ENCODE results near the gene INKA2.

The INKA2 gene

DNA sequence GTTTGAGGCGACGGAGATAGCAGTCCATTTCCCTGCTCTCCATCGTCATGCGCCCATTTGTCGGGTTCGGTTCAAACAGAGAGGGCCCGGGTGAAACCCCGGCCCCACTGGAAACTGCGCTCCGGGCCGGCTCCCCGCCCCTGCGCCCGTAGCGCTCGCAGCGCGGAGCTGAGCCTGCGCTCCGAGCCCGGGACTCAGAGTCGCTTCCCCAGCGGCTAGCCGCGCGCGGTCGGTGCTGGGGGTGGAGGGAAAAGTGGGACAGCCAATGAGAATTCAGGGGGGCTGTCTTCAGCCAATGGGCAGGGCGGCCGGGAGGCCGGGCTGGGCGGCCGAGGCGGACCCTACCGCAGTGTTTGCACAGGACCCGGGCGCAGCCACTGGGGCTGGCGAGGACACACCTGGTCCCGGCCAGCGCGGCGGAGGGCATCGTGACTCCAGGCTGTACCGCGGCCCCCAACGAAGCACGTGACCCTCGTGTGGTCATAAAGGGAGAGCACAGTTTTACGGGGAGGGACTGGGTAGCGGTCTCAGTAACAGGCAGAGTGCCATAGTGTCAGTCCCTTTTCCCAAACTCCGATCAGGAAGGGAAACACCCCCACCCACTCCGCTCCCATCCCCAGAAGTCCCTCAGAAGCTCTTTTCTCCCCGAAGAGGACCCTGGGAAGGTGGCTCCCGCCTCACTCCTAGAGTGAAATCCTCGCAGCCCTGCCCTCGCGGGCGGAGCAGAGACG is at the start of gene INKA2:
INKA2 (minus strand) TSS at position 202 of the 731 bp plus-strand sequence; CDS start at position 49, 153 bp downstream.
- Mint-ChIP-seq H3K4me1 (ENCODE audit: low read depth) (peaks cover 20% of the 10 kb centered on the region), H3K9me3 (no peaks in the 10 kb centered on the region), H3K4me3 (peak within 1 kb of the TSS; percentile 83), H3K27ac (peak within 1 kb of the TSS; percentile 46), H3K36me3 (ENCODE audit: low read depth) (no peaks in the 10 kb centered on the region), H3K27me3 (ENCODE audit: low read depth) (peaks cover 63% of the 10 kb centered on the region)

DNA sequence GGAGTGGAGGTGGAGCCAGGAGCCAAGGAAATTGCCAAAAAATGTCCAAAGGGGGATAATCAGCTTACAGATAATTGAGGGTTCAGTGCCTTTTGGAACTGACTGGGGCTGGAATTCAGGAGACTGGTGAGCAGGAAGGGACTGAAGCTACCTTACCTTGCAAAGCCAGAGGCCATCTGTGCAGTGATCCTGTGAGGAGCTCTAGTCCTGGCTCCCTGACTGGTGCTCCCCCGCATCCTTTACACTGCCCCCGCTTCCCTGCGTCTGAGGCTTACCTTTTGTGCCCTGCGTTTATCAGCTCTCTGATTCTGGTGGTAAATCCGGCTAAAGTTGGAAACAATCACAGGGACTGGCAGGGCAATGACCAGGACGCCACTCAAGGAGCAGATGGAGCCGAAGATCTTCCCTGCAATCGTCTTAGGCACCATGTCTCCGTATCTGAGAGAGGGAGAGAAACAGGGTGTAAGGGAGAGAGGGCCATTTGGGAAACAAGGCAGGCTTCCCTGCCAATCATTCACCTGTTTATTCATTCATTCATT is 47.5 kb upstream of the INKA2 start:
- Mint-ChIP-seq H3K27me3 (ENCODE audit: low read depth) (peaks cover 35% of the 10 kb centered on the region), H3K9me3 (no peaks in the 10 kb centered on the region), H3K4me1 (ENCODE audit: low read depth) (no peaks in the 10 kb centered on the region), H3K27ac (no peak overlapping the region), H3K4me3 (no peak overlapping the region), H3K36me3 (ENCODE audit: low read depth) (no peaks in the 10 kb centered on the region)

DNA sequence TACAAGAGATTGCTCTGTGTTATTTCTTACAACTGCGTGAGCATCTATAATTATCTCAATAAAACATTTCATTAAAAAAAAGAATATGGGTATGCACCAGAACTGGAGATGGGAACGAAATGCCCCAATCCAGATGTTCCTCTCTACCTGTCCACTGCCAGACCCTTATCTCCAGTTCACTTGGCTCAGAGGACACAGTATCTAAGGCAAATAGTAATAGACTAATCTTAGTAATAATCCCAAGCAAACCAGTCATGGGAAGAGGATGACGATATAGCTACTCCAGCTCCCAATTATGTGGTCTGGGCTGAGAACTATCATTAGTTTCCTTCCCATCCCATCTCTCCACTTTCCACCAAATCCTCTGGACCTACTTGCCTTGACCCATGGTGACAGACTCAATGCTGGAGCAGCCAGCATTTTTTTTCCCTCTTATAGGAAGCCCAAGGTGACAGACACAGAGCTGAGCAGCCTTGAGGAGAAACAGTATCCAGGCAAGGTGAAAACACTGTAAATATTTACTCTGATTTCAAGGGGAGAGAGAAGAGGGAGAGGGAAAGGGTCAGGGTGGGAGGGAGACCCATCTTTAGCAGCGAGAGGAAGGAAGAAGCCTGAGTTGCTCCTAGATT is 45.2 kb upstream of the INKA2 start:
- no peaks in the 10 kb centered on the region for H3K9me3 Mint-ChIP-seq
- H3K4me3 Mint-ChIP-seq: no peak overlapping the region
- H3K27me3 Mint-ChIP-seq (ENCODE audit: low read depth): peaks cover 23% of the 10 kb centered on the region
- H3K4me1 Mint-ChIP-seq (ENCODE audit: low read depth): no peaks in the 10 kb centered on the region
- H3K27ac Mint-ChIP-seq: no peak overlapping the region
- H3K36me3 Mint-ChIP-seq (ENCODE audit: low read depth): no peaks in the 10 kb centered on the region

DNA sequence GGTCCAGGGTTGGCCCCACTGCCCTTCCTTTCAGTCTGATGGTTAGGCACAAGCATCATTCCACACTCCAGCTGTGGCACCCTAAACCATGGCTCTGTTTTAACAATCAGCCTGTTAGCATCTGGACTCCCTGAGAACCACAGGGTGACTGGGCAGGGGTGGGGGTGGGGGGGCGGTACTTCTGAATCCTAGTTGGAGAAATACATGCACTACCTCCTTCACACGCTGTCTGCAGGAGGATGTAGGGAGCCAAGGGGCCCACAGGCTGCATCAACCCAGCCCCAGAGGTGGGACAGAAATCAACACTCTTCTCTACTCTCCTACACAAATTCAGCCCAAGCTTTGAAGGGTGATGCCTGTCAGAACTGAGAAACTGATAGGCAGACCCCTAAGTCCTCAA is 40.4 kb upstream of the INKA2 start:
- no peaks in the 10 kb centered on the region for H3K4me1 Mint-ChIP-seq (ENCODE audit: low read depth)
- no peaks in the 10 kb centered on the region for H3K9me3 Mint-ChIP-seq
- no peak overlapping the region for H3K4me3 Mint-ChIP-seq
- H3K36me3 Mint-ChIP-seq (ENCODE audit: low read depth): no peaks in the 10 kb centered on the region
- no peak overlapping the region for H3K27ac Mint-ChIP-seq
- H3K27me3 Mint-ChIP-seq (ENCODE audit: low read depth): peaks cover 7% of the 10 kb centered on the region

DNA sequence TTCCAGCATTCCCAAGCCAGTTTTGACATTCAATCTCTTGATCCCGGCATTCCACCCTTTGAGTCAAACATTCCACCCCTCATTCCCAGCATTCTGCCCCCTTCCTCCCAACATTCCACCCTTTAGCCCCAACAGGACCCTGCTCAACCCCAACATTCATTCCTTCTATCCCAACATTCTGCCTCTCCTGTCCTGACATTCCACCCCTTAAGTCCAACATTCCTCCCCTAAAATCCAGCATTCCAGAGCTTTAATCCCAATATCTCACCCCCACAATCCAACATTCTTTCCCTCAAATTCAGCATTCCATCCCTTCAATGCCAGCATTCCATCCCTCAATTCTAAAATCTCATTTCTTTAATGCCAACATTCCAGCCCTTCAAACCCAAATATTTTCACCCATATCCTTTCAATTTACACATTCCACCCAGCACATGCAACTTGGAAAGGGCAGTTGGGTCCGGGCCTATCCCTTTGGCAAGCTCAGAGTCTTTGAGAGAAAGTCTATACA is 39.4 kb upstream of the INKA2 start:
- no peaks in the 10 kb centered on the region for H3K4me1 Mint-ChIP-seq (ENCODE audit: low read depth)
- H3K9me3 Mint-ChIP-seq: no peaks in the 10 kb centered on the region
- no peak overlapping the region for H3K4me3 Mint-ChIP-seq
- peaks cover 4% of the 10 kb centered on the region for H3K27me3 Mint-ChIP-seq (ENCODE audit: low read depth)
- H3K27ac Mint-ChIP-seq: no peak overlapping the region
- no peaks in the 10 kb centered on the region for H3K36me3 Mint-ChIP-seq (ENCODE audit: low read depth)

DNA sequence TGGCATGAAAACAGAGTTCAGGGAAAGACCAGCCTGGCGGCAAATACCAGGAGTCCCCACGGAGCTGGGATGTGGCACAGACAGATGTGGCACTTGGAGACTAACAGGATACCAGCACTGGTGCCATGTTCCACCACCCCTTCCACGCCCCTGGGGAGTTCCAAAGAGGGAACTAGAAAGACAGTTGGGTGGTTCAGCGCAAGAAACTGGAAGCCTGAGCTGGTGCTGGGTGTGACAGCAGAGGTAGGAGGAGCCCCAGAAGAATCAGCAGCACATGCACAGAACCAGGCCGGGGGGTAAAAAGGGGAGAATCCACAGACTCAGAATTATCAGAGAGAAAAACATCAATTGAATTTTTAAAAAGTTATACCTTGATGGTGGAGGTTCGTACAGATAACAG is 38.9 kb upstream of the INKA2 start:
- no peaks in the 10 kb centered on the region for H3K9me3 Mint-ChIP-seq
- no peaks in the 10 kb centered on the region for H3K4me1 Mint-ChIP-seq (ENCODE audit: low read depth)
- no peaks in the 10 kb centered on the region for H3K36me3 Mint-ChIP-seq (ENCODE audit: low read depth)
- H3K4me3 Mint-ChIP-seq: no peak overlapping the region
- H3K27me3 Mint-ChIP-seq (ENCODE audit: low read depth): no peaks in the 10 kb centered on the region
- no peak overlapping the region for H3K27ac Mint-ChIP-seq

DNA sequence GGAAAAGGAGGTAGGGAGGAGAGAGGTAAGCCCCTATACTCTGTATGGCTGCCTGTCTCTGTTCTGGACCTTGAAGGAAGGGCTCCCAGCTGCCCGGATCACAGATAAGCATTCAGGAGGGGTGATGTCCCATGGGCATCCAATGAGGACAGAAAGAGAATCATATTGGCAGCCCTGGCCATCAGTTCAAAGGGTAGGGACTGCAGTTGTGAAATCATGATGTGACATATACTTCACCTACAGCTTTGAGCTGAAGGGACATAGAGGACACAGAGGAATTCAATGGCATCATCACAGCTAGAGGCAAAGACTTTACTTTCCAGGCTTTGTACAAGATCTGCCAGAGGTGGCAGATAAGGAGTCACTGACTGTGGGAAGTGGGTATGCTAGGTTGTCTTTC is 38.1 kb upstream of the INKA2 start:
- Mint-ChIP-seq H3K27me3 (ENCODE audit: low read depth) (no peaks in the 10 kb centered on the region), H3K4me1 (ENCODE audit: low read depth) (no peaks in the 10 kb centered on the region), H3K36me3 (ENCODE audit: low read depth) (no peaks in the 10 kb centered on the region), H3K27ac (no peak overlapping the region), H3K4me3 (no peak overlapping the region), H3K9me3 (no peaks in the 10 kb centered on the region)

DNA sequence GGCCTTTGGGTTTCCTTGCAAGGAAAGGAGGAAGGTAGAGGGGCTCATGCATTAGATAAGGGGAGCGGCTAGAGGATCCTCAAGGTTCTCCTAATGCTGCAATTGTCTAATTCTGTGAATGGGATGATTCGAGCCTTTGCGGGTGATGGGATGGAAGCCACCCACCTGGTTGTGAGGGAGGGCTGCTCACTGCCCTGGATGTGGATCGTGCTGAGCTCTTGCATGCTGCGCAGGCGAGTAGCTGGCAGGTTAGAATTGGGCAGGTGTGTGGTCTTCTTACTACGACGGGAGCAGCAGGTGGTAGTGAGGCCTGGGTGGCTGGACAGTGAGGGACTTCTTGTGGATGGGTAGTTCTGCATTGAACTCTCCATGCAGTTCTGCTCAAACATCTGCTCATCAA is 37.7 kb upstream of the INKA2 start:
- no peak overlapping the region for H3K27ac Mint-ChIP-seq
- H3K36me3 Mint-ChIP-seq (ENCODE audit: low read depth): no peaks in the 10 kb centered on the region
- H3K27me3 Mint-ChIP-seq (ENCODE audit: low read depth): no peaks in the 10 kb centered on the region
- no peaks in the 10 kb centered on the region for H3K4me1 Mint-ChIP-seq (ENCODE audit: low read depth)
- H3K4me3 Mint-ChIP-seq: no peak overlapping the region
- no peaks in the 10 kb centered on the region for H3K9me3 Mint-ChIP-seq

DNA sequence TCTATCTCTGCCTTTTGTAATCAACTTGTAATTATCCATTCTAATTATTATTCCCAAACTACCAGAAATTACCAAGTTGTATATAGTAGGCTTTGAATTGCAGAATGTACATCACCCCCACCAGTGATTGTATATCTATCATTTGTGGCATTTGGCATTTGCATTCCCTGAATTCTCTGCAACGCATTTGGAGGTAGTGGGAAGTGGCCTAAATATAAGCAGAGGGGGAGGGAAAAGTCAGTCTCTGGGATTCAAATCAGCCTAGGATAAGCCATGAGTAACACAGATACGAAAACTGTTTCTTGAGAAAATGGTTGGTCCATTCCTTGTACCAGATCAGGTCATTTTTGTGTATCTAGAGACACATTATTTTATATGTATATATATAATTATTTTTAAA is 37.2 kb upstream of the INKA2 start:
- Mint-ChIP-seq H3K9me3 (no peaks in the 10 kb centered on the region), H3K4me3 (no peak overlapping the region), H3K27me3 (ENCODE audit: low read depth) (no peaks in the 10 kb centered on the region), H3K36me3 (ENCODE audit: low read depth) (no peaks in the 10 kb centered on the region), H3K27ac (no peak overlapping the region), H3K4me1 (ENCODE audit: low read depth) (no peaks in the 10 kb centered on the region)

DNA sequence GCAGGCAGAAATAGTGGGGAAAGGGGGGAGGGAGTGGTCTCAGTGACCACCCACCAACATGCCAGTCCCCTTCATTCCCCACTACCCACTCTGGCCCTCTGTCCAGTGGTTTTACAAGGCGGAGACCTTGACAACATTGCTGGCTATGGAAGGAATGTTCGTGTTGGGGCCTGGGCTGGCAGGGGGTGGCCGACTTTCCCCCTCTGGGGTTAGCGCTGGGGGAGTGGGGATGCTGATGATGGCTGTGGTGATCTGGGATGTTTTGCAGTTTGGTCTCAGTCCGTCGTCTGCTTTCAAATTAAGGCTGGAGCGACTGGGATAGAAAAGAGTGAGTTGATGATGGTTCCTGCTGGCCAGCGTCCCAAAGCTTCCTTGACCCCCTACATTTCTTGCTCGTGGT is 36.8 kb upstream of the INKA2 start:
- H3K36me3 Mint-ChIP-seq (ENCODE audit: low read depth): no peaks in the 10 kb centered on the region

DNA sequence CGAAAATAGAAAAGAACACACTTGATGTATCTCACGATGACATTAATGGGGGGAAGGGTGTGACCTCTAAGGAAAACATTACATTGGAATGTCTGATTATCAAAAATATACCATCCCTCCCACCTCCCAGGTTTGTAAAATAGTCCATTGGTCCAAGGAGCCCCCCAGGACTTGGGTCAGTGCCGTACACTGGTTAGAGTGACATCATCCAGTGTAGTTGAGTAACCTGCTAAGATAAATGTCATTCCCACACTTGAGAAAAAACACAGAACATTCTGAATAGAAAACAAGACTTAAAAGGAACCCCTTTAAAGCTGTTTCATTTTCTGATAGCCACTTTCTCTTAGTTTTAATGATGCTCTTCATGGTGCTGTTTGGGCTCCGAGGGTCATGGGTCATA is 31.7 kb upstream of the INKA2 start:
- H3K27me3 Mint-ChIP-seq (ENCODE audit: low read depth): no peaks in the 10 kb centered on the region
- H3K9me3 Mint-ChIP-seq: no peaks in the 10 kb centered on the region
- peaks cover 3% of the 10 kb centered on the region for H3K4me1 Mint-ChIP-seq (ENCODE audit: low read depth)
- H3K36me3 Mint-ChIP-seq (ENCODE audit: low read depth): peaks cover 21% of the 10 kb centered on the region
- no peak overlapping the region for H3K27ac Mint-ChIP-seq
- H3K4me3 Mint-ChIP-seq: no peak overlapping the region

More for the DNA sequence above, 36.8 kb upstream of the INKA2 start:
- Mint-ChIP-seq H3K4me1 (ENCODE audit: low read depth) (no peaks in the 10 kb centered on the region), H3K9me3 (no peaks in the 10 kb centered on the region), H3K4me3 (no peak overlapping the region), H3K27ac (no peak overlapping the region), H3K27me3 (ENCODE audit: low read depth) (no peaks in the 10 kb centered on the region)

DNA sequence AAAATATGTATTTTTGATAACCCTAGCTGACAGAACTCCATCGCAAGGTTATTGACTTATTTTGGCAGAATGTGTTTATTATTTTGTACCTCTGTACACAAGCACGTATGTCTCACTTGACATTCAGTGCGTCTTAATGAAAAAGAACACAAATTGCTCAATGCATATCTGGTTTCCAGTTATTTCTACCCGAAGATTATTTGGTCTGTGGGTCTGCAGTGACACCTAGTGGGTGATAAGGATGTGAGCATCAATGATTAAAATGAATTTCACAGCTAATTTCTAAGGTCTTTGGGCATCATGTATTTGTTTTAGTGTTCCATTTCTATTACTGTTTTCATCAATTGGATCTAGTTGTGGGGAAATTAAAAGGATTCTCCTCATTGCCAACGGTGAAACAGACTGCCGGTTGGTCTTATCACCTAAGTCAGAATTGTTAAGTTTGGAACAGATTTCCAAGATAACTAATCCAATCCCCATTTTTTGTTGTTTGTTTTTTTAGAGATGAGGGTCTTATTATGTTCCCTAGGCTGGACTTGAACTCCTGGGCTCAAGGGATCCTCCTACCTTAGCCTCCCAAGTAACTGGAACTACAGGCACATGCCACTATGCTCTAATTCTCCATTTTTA is 30.4 kb upstream of the INKA2 start:
- no peaks in the 10 kb centered on the region for H3K27me3 Mint-ChIP-seq (ENCODE audit: low read depth)
- H3K36me3 Mint-ChIP-seq (ENCODE audit: low read depth): peaks cover 30% of the 10 kb centered on the region
- no peak overlapping the region for H3K4me3 Mint-ChIP-seq
- H3K9me3 Mint-ChIP-seq: no peaks in the 10 kb centered on the region
- H3K4me1 Mint-ChIP-seq (ENCODE audit: low read depth): peaks cover 3% of the 10 kb centered on the region
- H3K27ac Mint-ChIP-seq: no peak overlapping the region

DNA sequence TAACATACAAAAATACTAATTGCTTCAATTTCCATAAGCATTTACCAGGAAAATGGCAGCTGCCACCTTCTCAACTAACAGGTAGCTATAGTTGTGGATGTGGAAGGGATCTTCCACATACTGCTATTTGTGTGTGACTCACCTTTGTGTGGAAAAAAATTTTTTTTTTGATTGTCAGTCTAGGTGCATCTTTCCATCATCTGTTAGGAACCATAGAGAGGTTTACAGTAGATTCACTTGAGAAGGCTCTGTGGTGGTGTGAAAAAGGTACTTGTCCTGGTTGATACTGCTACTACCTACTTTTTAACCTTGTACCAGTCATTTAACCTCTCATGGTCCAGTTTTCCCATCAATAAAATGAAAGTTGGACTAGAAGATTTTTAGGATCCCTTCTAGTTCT is 29.4 kb upstream of the INKA2 start:
- Mint-ChIP-seq H3K9me3 (no peaks in the 10 kb centered on the region), H3K27ac (no peak overlapping the region), H3K27me3 (ENCODE audit: low read depth) (no peaks in the 10 kb centered on the region), H3K4me1 (ENCODE audit: low read depth) (peaks cover 3% of the 10 kb centered on the region), H3K4me3 (no peak overlapping the region), H3K36me3 (ENCODE audit: low read depth) (peaks cover 33% of the 10 kb centered on the region)

DNA sequence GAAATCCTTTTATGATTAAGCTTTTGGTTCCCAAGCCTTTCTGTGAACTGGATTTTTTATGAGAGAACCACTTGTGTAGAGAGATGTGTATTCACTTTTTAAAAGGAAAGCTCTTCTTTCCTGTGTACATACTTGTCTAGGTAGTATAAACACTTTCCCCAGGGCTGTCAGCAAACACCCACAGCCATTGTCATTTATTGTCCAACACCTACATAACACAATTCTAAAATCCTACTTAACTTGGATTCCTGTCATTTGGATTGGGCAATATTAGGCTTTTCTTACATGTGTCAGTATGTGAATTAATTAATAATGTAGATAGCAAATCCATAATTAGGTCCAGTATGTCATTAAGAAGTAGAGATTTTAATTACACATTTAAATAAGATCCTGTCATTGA is 28.8 kb upstream of the INKA2 start:
- Mint-ChIP-seq H3K4me1 (ENCODE audit: low read depth) (peaks cover 3% of the 10 kb centered on the region), H3K27me3 (ENCODE audit: low read depth) (no peaks in the 10 kb centered on the region), H3K9me3 (no peaks in the 10 kb centered on the region), H3K4me3 (no peak overlapping the region), H3K36me3 (ENCODE audit: low read depth) (peaks cover 34% of the 10 kb centered on the region), H3K27ac (no peak overlapping the region)

DNA sequence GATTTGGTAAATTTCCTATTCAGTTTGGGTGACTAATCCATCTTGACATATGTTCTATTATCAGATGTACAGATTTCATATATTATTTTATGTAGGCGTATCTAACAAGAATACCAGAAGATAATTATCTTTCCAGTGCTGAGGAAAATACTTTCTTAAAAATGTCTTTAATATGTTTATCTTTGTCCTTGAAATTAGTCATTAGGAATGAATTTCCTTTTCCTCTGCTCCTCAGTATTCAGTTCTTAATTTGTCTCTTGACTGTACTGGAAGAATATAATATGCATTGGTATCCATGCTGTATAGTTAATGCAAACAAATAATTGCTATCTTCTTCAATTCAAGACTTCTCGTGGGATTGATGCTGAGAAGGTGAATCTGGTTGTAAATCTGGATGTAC is 23.1 kb upstream of the INKA2 start:
- Mint-ChIP-seq H3K4me3 (no peak overlapping the region), H3K27me3 (ENCODE audit: low read depth) (no peaks in the 10 kb centered on the region), H3K4me1 (ENCODE audit: low read depth) (peaks cover 14% of the 10 kb centered on the region), H3K27ac (no peak overlapping the region), H3K9me3 (no peaks in the 10 kb centered on the region), H3K36me3 (ENCODE audit: low read depth) (peaks cover 50% of the 10 kb centered on the region)

All from T-helper 1 cell treated with Interleukin-12 subunit alpha and Interleukin-12 subunit beta and Interleukin-4 antibody, amounts not matched to agents 30 μg/mL and 1 μg/mL, for 36 hours (primary cell).